Measurements from ENCODE around the gene CXCL11.
"Not testable (repeated sequence)": the region's sequence is repeated elsewhere in the genome, so short reads cannot be mapped to it uniquely, and the experiment has no call there.

CXCL11 gene

DNA sequence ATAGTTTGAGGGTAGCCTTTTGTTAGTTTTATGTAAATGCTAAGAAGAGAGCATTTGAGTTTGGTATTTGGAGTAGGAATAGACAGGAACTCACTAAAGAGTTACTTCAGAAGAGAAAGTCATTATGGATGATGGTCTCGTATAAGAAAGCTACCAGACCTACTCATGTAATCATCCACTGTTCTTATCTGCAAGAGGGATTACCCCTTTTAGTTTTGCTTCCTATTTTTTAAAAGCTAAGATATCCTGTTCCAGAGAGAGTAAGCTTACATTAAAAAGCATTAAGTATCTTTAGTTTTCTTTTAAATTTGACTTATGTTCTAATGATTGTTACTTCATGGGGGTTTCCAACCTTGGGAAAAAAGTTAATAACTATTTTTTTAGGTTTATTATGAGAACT is 26.1 kb upstream of the CXCL11 start:
- peak; percentile 37; the same call in 1 of the 2 replicates for TF ChIP-seq SPI1 (IDR thresholded peaks at IDR 0.05; ENCODE audit: low read depth, low read length)
- TF ChIP-seq POU2F2 (IDR thresholded peaks at IDR 0.05; ENCODE audit: low read depth, low read length), result no peak
- DNase-seq (ENCODE audit: insufficient read length, low spot score) (no peak), FAIRE-seq (peak; percentile 5)

DNA sequence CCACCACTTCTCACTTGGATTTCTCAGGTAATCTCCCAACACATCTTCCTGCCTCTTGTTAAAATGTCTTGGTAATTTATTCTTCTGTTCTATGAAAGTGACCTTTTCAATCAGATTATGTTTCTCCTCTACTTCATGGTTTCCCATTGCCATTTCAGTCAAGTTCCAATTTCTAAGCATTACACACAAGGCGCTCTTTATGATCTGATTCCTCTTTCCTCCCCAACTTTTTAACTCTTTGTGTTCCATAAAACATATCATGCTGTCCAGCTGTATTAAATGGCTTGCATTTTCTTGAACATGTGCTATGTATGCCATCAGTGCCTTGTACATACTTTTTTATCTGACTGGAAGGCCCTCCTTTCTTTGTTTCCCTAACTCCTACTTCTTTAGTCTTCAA is 25.6 kb upstream of the CXCL11 start:
- no peak for FAIRE-seq
- TF ChIP-seq POLR2AphosphoS5 (IDR thresholded peaks at IDR 0.05; ENCODE audit: low read depth, low read length) (no peak), POU2F2 (IDR thresholded peaks at IDR 0.05; ENCODE audit: low read depth, low read length) (no peak), SPI1 (IDR thresholded peaks at IDR 0.05; ENCODE audit: low read depth, low read length) (no peak), TAF1 (IDR thresholded peaks at IDR 0.05; ENCODE audit: low read depth, low read length) (no peak), POLR2A (IDR thresholded peaks at IDR 0.05; ENCODE audit: low read depth, low read length) (no peak), PAX5 (IDR thresholded peaks at IDR 0.05; ENCODE audit: insufficient read depth, low read length, severe bottlenecking) (no peak)

DNA sequence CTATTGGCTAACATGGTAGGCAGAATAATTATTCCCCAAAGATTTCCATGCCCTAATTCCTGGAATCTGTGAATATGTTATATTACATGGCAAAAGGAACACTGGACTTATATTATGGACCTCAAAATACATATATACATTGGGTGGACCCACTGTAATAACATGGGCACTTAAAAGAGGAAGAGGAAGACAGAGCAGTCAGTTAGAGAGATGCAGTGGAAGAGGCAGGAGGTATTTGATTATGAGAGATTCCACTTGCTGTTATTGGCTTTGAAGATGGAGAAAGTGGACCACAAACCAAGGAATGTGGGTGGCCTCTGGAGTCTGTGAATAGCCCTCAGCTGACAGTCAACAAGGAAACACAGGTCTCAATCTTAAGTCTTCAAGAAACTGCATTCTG is 24.6 kb upstream of the CXCL11 start:
- FAIRE-seq, result peak; percentile 35
- no peak for DNase-seq (ENCODE audit: insufficient read length, low spot score)
- no peak for TF ChIP-seq POLR2AphosphoS5 (IDR thresholded peaks at IDR 0.05; ENCODE audit: low read depth, low read length)
- peak; percentile 54; the same call in 1 of the 2 replicates for TF ChIP-seq SPI1 (IDR thresholded peaks at IDR 0.05; ENCODE audit: low read depth, low read length)

More for the DNA sequence above, 25.6 kb upstream of the CXCL11 start:
- no peak for DNase-seq (ENCODE audit: insufficient read length, low spot score)

DNA sequence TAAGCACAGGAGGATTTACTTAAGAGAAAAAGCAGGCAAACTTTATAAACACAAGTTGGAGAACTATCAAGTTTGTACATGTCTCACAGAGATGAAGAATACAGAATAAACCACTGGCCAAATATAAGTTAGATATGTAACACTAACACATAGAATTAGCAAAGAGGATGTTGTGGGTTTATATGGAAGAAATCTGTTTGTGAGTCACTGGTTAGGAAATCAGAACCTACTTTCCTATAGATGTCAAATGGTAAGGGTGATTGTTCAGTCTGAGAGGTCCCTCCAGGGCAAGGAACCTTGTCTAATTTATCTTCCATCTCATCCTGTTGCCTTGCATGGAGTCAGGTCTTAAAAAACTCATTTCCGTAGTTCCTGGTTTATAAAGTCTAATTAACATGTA is 23.9 kb upstream of the CXCL11 start:
- FAIRE-seq, result peak; percentile 64
- no peak for DNase-seq (ENCODE audit: insufficient read length, low spot score)
- no peak for TF ChIP-seq POLR2A (IDR thresholded peaks at IDR 0.05; ENCODE audit: low read depth, low read length)
- TF ChIP-seq POLR2AphosphoS5 (IDR thresholded peaks at IDR 0.05; ENCODE audit: low read depth, low read length), result no peak
- TF ChIP-seq POU2F2 (IDR thresholded peaks at IDR 0.05; ENCODE audit: low read depth, low read length), result no peak
- TF ChIP-seq PAX5 (IDR thresholded peaks at IDR 0.05; ENCODE audit: insufficient read depth, low read length, severe bottlenecking), result no peak
- TF ChIP-seq TAF1 (IDR thresholded peaks at IDR 0.05; ENCODE audit: low read depth, low read length), result no peak
- no peak for TF ChIP-seq SPI1 (IDR thresholded peaks at IDR 0.05; ENCODE audit: low read depth, low read length)

DNA sequence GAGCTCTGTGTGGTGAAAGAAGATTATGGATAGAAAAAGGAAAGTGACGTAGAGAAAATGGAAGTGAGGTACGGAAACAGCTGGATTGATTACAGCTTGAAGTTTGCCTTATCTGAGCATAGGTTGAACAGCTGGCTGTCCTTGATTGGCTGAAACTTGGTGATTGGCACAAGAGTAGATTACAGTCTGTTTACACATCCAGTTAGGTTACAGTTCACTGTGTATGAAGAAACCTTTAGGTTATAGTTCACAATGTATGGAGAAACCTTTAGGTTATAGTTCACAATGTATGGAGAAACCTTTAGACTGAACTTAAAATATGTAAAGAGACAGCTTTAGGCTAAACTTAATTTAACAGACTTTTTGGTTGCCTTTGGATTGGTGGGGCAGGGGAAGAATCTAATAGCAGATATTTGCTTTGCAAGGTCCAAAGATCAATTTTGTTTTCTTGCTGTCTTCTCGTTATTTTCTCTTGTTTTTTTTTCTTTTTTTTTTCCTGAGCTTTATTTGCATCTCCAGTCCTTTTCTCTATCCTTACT is 23.1 kb upstream of the CXCL11 start:
- FAIRE-seq (peak; percentile 20), DNase-seq (ENCODE audit: insufficient read length, low spot score) (no peak)
- TF ChIP-seq TAF1 (IDR thresholded peaks at IDR 0.05; ENCODE audit: low read depth, low read length) (no peak), POU2F2 (IDR thresholded peaks at IDR 0.05; ENCODE audit: low read depth, low read length) (no peak), POLR2A (IDR thresholded peaks at IDR 0.05; ENCODE audit: low read depth, low read length) (no peak), POLR2AphosphoS5 (IDR thresholded peaks at IDR 0.05; ENCODE audit: low read depth, low read length) (no peak), PAX5 (IDR thresholded peaks at IDR 0.05; ENCODE audit: insufficient read depth, low read length, severe bottlenecking) (no peak), SPI1 (IDR thresholded peaks at IDR 0.05; ENCODE audit: low read depth, low read length) (no peak)

DNA sequence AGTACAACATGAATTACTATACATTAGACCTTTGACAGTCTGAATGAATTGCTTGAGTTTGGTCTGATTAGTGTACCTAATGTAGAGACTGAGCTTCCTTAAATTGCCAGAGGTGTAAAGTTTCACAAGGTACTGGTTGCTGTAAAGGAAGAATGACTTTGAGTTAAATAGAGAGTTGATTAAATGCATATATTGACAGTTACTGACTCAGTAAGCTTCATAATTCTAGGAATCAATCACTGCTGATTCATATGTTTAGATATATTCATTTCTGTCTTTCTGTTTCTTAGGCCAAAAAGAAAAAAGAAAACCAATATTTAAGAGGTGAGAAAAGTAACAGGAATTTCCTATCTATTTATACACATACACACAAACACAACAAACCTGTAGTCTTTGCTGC is 22.4 kb upstream of the CXCL11 start:
- TF ChIP-seq PAX5 (IDR thresholded peaks at IDR 0.05; ENCODE audit: insufficient read depth, low read length, severe bottlenecking), result peak; percentile 88
- no peak for TF ChIP-seq POU2F2 (IDR thresholded peaks at IDR 0.05; ENCODE audit: low read depth, low read length)
- DNase-seq (ENCODE audit: insufficient read length, low spot score) (no peak), FAIRE-seq (peak; percentile 26)

DNA sequence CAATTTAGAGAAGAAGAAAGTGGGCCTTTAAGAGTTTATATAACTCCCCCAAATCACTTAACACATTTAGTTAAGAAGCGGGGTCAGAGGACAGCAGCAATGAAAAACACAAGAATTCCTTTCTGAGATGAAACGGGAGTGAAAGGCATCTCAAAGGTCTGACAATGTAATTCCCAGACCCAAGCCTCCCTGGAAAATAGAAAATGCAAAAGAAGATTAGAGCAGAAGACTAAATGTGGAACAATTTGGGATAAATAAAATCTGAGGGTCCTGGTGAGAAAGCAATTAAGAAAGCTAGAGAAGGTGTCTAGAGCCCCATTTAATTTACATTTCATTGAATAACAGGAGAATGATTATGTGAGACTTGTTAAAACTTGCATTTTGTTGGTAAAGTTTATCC is 19.6 kb upstream of the CXCL11 start:
- no peak for TF ChIP-seq POLR2A (IDR thresholded peaks at IDR 0.05; ENCODE audit: low read depth, low read length)
- no peak for TF ChIP-seq POU2F2 (IDR thresholded peaks at IDR 0.05; ENCODE audit: low read depth, low read length)
- no peak for TF ChIP-seq PAX5 (IDR thresholded peaks at IDR 0.05; ENCODE audit: insufficient read depth, low read length, severe bottlenecking)
- TF ChIP-seq POLR2AphosphoS5 (IDR thresholded peaks at IDR 0.05; ENCODE audit: low read depth, low read length), result no peak
- TF ChIP-seq TAF1 (IDR thresholded peaks at IDR 0.05; ENCODE audit: low read depth, low read length), result no peak
- no peak for TF ChIP-seq SPI1 (IDR thresholded peaks at IDR 0.05; ENCODE audit: low read depth, low read length)
- FAIRE-seq (no peak), DNase-seq (ENCODE audit: insufficient read length, low spot score) (no peak)

DNA sequence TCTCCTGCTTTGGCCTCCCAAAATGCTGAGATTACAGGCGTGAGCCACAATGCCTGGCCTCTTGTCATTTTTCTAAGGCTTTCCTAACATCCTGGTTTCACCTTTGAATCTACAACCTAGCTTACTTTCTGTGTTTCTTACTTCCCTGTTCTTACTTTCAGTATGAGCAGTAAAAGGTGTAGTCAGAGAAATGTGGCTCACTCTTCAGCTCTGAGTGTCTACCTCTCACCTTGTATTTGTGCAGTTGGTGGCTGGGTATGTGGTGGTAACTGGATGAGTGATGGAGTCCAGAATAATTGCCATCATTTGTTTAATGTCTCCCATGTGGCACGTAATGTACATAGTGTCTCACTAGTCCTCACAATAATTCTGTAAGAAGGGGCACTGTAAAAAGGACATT is 19.1 kb upstream of the CXCL11 start:
- peak; percentile 89 for FAIRE-seq
- TF ChIP-seq SPI1 (IDR thresholded peaks at IDR 0.05; ENCODE audit: low read depth, low read length), result peak; percentile 55; the same call in 1 of the 2 replicates
- TF ChIP-seq PAX5 (IDR thresholded peaks at IDR 0.05; ENCODE audit: insufficient read depth, low read length, severe bottlenecking), result no peak
- TF ChIP-seq TAF1 (IDR thresholded peaks at IDR 0.05; ENCODE audit: low read depth, low read length), result no peak
- no peak for TF ChIP-seq POU2F2 (IDR thresholded peaks at IDR 0.05; ENCODE audit: low read depth, low read length)
- TF ChIP-seq POLR2AphosphoS5 (IDR thresholded peaks at IDR 0.05; ENCODE audit: low read depth, low read length), result no peak
- TF ChIP-seq POLR2A (IDR thresholded peaks at IDR 0.05; ENCODE audit: low read depth, low read length), result no peak
- DNase-seq (ENCODE audit: insufficient read length, low spot score), result peak; percentile 44

DNA sequence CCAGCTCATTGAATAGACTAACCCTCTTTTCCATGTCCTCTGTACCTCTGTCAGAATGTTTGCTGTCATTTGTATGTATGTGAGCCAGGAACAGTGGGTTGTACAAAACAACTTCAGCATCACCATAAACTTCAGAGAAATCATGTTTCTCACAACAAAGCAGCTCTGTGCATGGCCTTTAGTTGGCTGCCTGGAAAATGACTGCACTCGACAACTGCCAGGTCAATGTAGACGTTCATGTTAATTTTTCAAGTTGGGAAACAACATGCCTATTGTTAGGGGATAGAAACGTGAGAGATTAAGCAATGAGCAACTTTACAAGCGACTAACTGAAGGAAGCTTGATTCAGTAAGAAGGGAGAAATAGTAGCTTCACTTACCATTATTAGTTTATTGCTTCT is 17.9 kb upstream of the CXCL11 start:
- DNase-seq (ENCODE audit: insufficient read length, low spot score) (no peak), FAIRE-seq (no peak)
- TF ChIP-seq POLR2AphosphoS5 (IDR thresholded peaks at IDR 0.05; ENCODE audit: low read depth, low read length), result no peak
- TF ChIP-seq PAX5 (IDR thresholded peaks at IDR 0.05; ENCODE audit: insufficient read depth, low read length, severe bottlenecking), result no peak
- no peak for TF ChIP-seq SPI1 (IDR thresholded peaks at IDR 0.05; ENCODE audit: low read depth, low read length)
- TF ChIP-seq POLR2A (IDR thresholded peaks at IDR 0.05; ENCODE audit: low read depth, low read length), result no peak

DNA sequence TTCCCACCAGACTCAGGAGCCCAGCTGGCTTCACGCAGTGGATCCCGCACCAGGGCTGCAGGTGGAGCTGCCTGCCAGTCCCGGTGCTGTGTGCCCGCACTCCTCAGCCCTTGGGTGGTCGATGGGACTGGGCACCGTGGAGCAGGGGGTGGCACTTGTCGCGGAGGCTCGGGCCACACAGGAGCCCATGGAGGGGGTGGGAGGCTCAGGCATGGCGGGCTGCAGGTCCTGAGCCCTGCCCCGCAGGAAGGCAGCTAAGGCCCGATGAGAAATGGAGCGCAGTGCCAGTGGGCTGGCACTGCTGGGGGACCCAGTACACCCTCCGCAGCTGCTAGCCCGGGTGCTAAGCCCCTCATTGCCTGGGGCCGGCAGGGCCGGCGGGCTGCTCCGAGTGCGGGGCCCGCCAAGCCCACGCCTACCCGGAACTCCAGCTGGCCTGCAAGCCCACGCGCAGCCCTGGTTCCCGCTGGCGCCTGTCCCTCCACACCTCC is 14.7 kb upstream of the CXCL11 start:
- not testable (repeated sequence) for FAIRE-seq; DNase-seq (ENCODE audit: insufficient read length, low spot score)

DNA sequence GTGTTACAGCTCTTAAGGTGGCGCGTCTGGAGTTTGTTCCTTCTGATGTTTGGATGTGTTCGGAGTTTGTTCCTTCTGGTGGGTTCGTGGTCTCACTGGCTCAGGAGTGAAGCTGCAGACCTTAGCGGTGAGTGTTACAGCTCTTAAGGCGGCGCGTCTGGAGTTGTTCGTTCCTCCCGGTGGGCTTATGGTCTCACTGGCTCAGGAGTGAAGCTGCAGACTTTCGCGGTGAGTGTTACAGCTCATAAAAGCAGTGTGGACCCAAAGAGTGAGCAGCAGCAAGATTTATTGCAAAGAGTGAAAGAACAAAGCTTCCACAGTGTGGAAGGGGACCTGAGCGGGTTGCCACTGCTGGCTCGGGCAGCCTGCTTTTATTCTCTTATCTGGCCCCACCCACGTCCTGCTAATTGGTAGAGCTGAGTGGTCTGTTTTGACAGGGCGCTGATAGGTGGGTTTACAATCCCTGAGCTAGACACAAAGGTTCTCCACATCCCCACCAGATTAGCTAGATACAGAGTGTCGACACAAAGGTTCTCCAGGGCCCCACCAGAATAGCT is 14.1 kb upstream of the CXCL11 start:
- not testable (repeated sequence) for DNase-seq (ENCODE audit: insufficient read length, low spot score); FAIRE-seq

DNA sequence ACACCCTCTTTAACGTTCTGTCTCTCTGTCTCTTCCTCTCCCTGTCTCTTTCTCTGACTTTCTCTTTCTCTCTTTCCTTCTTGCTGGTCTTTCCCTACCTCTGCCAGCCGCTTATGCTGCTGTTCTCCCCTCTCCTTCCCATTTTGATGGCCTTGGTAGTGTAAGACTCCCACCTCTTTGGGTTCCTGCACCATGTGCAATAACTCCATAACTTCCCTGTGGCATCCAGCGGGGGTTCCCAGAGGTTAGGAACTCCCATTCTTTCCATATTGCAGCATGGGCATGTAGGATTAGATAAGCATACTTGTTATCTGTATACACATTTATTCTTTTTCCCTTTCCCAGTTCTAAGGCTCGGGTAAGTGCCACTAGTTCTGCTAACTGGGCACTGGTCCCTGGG is 8.8 kb upstream of the CXCL11 start:
- DNase-seq (ENCODE audit: insufficient read length, low spot score); FAIRE-seq: not testable (repeated sequence)

DNA sequence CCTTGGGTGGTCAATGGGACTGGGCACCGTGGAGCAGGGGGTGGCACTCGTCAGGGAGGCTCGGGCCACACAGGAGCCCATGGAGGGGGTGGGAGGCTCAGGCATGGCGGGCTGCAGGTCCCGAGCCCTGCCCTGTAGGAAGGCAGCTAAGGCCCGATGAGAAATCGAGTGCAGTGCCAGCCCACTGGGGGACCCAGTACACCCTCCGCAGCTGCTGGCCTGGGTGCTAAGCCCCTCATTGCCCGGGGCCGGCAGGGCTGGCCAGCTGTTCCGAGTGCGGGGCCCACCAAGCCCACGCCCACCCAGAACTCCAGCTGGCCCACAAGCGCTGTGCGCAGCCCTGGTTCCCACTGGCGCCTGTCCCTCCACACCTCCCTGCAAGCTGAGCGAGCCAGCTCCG is 7.4 kb upstream of the CXCL11 start:
- not testable (repeated sequence) for DNase-seq (ENCODE audit: insufficient read length, low spot score); FAIRE-seq

DNA sequence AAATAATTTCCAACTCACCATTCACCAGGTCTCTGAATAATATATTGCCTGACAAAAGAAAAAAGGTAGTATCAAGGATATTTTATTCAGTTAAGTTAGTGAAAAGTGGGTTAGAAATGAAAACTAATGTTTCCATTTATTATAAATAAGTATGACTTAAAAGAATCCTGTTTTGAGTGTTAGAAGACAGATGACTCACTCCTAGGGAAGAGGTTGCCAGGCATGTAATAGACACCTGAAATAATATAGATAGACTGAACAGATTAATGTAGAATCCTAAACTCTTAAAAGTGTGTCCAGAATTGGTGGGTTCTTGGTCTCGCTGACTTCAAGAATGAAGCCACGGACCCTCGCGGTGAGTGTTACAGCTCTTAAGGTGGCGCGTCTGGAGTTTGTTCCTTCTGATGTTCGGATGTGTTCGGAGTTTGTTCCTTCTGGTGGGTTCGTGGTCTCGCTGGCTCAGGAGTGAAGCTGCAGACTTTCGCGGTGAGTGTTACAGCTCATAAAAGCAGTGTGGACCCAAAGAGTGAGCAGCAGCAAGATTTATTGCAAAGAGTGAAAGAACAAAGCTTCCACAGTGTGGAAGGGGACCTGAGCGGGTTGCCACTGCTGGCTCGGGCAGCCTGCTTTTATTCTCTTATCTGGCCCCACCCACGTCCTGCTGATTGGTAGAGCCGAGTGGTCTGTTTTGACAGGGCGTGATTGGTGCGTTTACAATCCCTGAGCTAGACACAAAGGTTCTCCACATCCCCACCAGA is 6.5 kb upstream of the CXCL11 start:
- DNase-seq (ENCODE audit: insufficient read length, low spot score); FAIRE-seq: not testable (repeated sequence)
